ENCODE measurements around the gene ANTXR2.
"Not testable (repeated sequence)": the region's sequence is repeated elsewhere in the genome, so short reads cannot be mapped to it uniquely, and the experiment has no call there.

Gene ANTXR2

GRCh38 chr4:79917246-79917645, 155.8 kb downstream of the ANTXR2 start:
- peak; percentile 58 for DNase-seq (ENCODE audit: low spot score)

- no peak for DNase-seq (ENCODE audit: low spot score)
These were observed 157.8 kb downstream of the ANTXR2 start for GRCh38 chr4:79915246-79915645.

- DNase-seq (ENCODE audit: low spot score): no peak
These were observed 159.4 kb downstream of the ANTXR2 start for GRCh38 chr4:79913581-79913980.

- no peak for DNase-seq (ENCODE audit: low spot score)
These were observed 166.0 kb downstream of the ANTXR2 start for GRCh38 chr4:79907001-79907400.

GRCh38 chr4:79906303-79906702, 166.7 kb downstream of the ANTXR2 start:
- DNase-seq (ENCODE audit: low spot score): no peak

GRCh38 chr4:79905212-79905611, 167.8 kb downstream of the ANTXR2 start:
- DNase-seq (ENCODE audit: low spot score): no peak

- DNase-seq (ENCODE audit: low spot score): no peak
These were observed 168.7 kb downstream of the ANTXR2 start for GRCh38 chr4:79904331-79904730.

GRCh38 chr4:79900182-79900581, 172.8 kb downstream of the ANTXR2 start:
- DNase-seq (ENCODE audit: low spot score): no peak

- no peak for DNase-seq (ENCODE audit: low spot score)
These were observed 173.5 kb downstream of the ANTXR2 start for GRCh38 chr4:79899481-79899880.

GRCh38 chr4:79898055-79898454, 175.0 kb downstream of the ANTXR2 start:
- DNase-seq (ENCODE audit: low spot score): no peak

- DNase-seq (ENCODE audit: low spot score): no peak
These were observed 175.9 kb downstream of the ANTXR2 start for GRCh38 chr4:79897174-79897573.

- no peak for DNase-seq (ENCODE audit: low spot score)
These were observed 179.6 kb downstream of the ANTXR2 start for GRCh38 chr4:79893456-79893855.

- DNase-seq (ENCODE audit: low spot score): not testable (repeated sequence)
These were observed 184.0 kb downstream of the ANTXR2 start for GRCh38 chr4:79889026-79889425.

- no peak for DNase-seq (ENCODE audit: low spot score)
These were observed 186.5 kb downstream of the ANTXR2 start for GRCh38 chr4:79886557-79886956.

GRCh38 chr4:79886021-79886420, 187.0 kb downstream of the ANTXR2 start:
- no peak for DNase-seq (ENCODE audit: low spot score)

GRCh38 chr4:79883290-79883689, 189.7 kb downstream of the ANTXR2 start:
- no peak for DNase-seq (ENCODE audit: low spot score)

- no peak for DNase-seq (ENCODE audit: low spot score)
These were observed 190.2 kb downstream of the ANTXR2 start for GRCh38 chr4:79882806-79883205.

- no peak for DNase-seq (ENCODE audit: low spot score)
These were observed 191.6 kb downstream of the ANTXR2 start for GRCh38 chr4:79881407-79881806.

GRCh38 chr4:79877511-79877910, 195.5 kb downstream of the ANTXR2 start:
- no peak for DNase-seq (ENCODE audit: low spot score)

GRCh38 chr4:79875344-79875899, 197.6 kb downstream of the ANTXR2 start:
- DNase-seq (ENCODE audit: low spot score): no peak

GRCh38 chr4:79874197-79874596, 198.8 kb downstream of the ANTXR2 start:
- no peak for DNase-seq (ENCODE audit: low spot score)

- no peak for DNase-seq (ENCODE audit: low spot score)
These were observed 200.3 kb downstream of the ANTXR2 start for GRCh38 chr4:79872738-79873137.

- DNase-seq (ENCODE audit: low spot score): no peak
These were observed 201.1 kb downstream of the ANTXR2 start for GRCh38 chr4:79871961-79872360.

GRCh38 chr4:79869597-79870237, 203.3 kb downstream of the ANTXR2 start:
- no peak for DNase-seq (ENCODE audit: low spot score)
